DMS114 treated with DMSO at 0.1 percent for 48 hours (cell line): ENCODE results near the gene CXorf38.

Source experiments
- DNase-seq: peaks from one replicate; lab custom pipeline; 2025; ENCODE audit not compliant: unreplicated experiment; lab: John Stamatoyannopoulos, UW

The CXorf38 gene

GRCh38 chrX:40647307-40648197 is at the start of gene CXorf38:
TSS of gene CXorf38 (minus strand) at chrX:40647561. CDS start at chrX:40647520, 41 bp downstream.
- peak; percentile 70 for DNase-seq

GRCh38 chrX:40694802-40695201 is 47.4 kb upstream of the CXorf38 start:
- no peak for DNase-seq

- DNase-seq = no peak
These were observed 41.6 kb upstream of the CXorf38 start for GRCh38 chrX:40688929-40689328.

- no peak for DNase-seq
These were observed 39.8 kb upstream of the CXorf38 start for GRCh38 chrX:40687169-40687568.

- DNase-seq = no peak
These were observed 38.1 kb upstream of the CXorf38 start for GRCh38 chrX:40685362-40685918.

GRCh38 chrX:40684092-40684491 is 36.7 kb upstream of the CXorf38 start:
- no peak for DNase-seq

- DNase-seq = no peak
These were observed 35.9 kb upstream of the CXorf38 start for GRCh38 chrX:40683245-40683644.

GRCh38 chrX:40671126-40671525 is 23.8 kb upstream of the CXorf38 start:
- DNase-seq = no peak

GRCh38 chrX:40663880-40664630 is 16.7 kb upstream of the CXorf38 start:
- DNase-seq = no peak

GRCh38 chrX:40663078-40663740 is 15.8 kb upstream of the CXorf38 start:
- no peak for DNase-seq

- DNase-seq = no peak
These were observed 14.1 kb upstream of the CXorf38 start for GRCh38 chrX:40661489-40661888.

GRCh38 chrX:40660381-40660780 is 13.0 kb upstream of the CXorf38 start:
- DNase-seq = no peak

GRCh38 chrX:40653535-40653934 is 6.2 kb upstream of the CXorf38 start:
- no peak for DNase-seq

GRCh38 chrX:40652664-40653063 is 5.3 kb upstream of the CXorf38 start:
- DNase-seq = no peak

GRCh38 chrX:40651620-40652223 is 4.4 kb upstream of the CXorf38 start:
- DNase-seq = peak; percentile 8

GRCh38 chrX:40646489-40647306 is 663 bp downstream of the CXorf38 start:
- no peak for DNase-seq

GRCh38 chrX:40644821-40645358 is 2.5 kb downstream of the CXorf38 start:
- DNase-seq = no peak

GRCh38 chrX:40644176-40644575 is 3.2 kb downstream of the CXorf38 start:
- DNase-seq = no peak

GRCh38 chrX:40637687-40638086 is 9.7 kb downstream of the CXorf38 start:
- no peak for DNase-seq

GRCh38 chrX:40632199-40632598 is 15.2 kb downstream of the CXorf38 start:
- DNase-seq = no peak
